CD14-positive monocyte (primary cell): ENCODE results near the gene MBD5. TPM values are rescaled to one million over a fixed set of nuclear protein-coding genes. Genes with fewer than 3 reads are reported as not detected.

Experiments used
- DNase-seq, 3 donors: peaks; one replicate each; pipeline ENCODE4 v3.0.0-alpha.2; 2011 to 2022
- H2AFZ ChIP-seq: 2 replicates; pipeline ENCODE4 v1.6.0; 2012; ENCODE audit warnings: mild to moderate bottlenecking, low read depth, low read length, inconsistent platforms; ENCODE audit not compliant: insufficient read depth, poor library complexity, severe bottlenecking
- H3K27ac ChIP-seq, 2 donors: 1 replicate in 1 of 2; 2 replicates in 1 of 2; pipeline ENCODE4 v1.5.1; 2012 to 2013; ENCODE audit warnings: low read length in 2 of 2, control low read depth in 1 of 2, inconsistent platforms in 1 of 2, low read depth in 1 of 2, mild to moderate bottlenecking in 1 of 2
- H3K27me3 ChIP-seq, 2 donors: one replicate each; pipeline versions ENCODE4 v1.6.0 to v1.6.1; 2011 to 2013; ENCODE audit warnings: low read length in 2 of 2; ENCODE audit not compliant: control insufficient read depth in 2 of 2, insufficient read depth in 2 of 2
- H3K36me3 ChIP-seq, 2 donors: replicated peaks in 1 of 2; 1 replicate in 1 of 2; 2 replicates in 1 of 2; pipeline versions ENCODE4 v1.5.1 to v1.6.1; 2012 to 2013; ENCODE audit warnings: low read length in 2 of 2, control low read depth in 1 of 2, inconsistent platforms in 1 of 2, mild to moderate bottlenecking in 1 of 2; ENCODE audit not compliant: insufficient read depth in 2 of 2, control insufficient read depth in 1 of 2
- H3K4me1 ChIP-seq, 2 donors: 1 replicate in 1 of 2; 2 replicates in 1 of 2; pipeline versions ENCODE4 v1.5.1 to v1.6.1; 2012 to 2013; ENCODE audit warnings: low read length in 2 of 2, control low read depth in 1 of 2, inconsistent platforms in 1 of 2, mild to moderate bottlenecking in 1 of 2, moderate library complexity in 1 of 2; ENCODE audit not compliant: insufficient read depth in 2 of 2, control insufficient read depth in 1 of 2
- H3K4me2 ChIP-seq: replicated peaks from 2 replicates; pipeline ENCODE3; 2012; ENCODE audit warnings: low read length, moderate library complexity, mild to moderate bottlenecking; ENCODE audit not compliant: poor library complexity, severe bottlenecking; ENCODE audit errors: extremely low read depth
- H3K4me3 ChIP-seq, 3 experiments: fragments of 200-600 bp in 1 of 3; sonication (generic) in 1 of 3; replicated peaks in 1 of 3; 1 replicate in 2 of 3; 2 replicates in 1 of 3; pipeline ENCODE4 v1.5.1; 2011 to 2013; ENCODE audit warnings: low read length in 3 of 3, mild to moderate bottlenecking in 3 of 3, control low read depth in 2 of 3, low read depth in 2 of 3, inconsistent platforms in 1 of 3, moderate library complexity in 1 of 3
- H3K79me2 ChIP-seq: 2 replicates; pipeline ENCODE4 v1.6.0; 2012; ENCODE audit warnings: mild to moderate bottlenecking, control low read depth, inconsistent platforms, low read length, moderate library complexity; ENCODE audit not compliant: insufficient read depth
- H3K9ac ChIP-seq: 2 replicates; pipeline ENCODE4 v1.6.0; 2017; ENCODE audit warnings: low read length, mild to moderate bottlenecking; ENCODE audit not compliant: insufficient read depth, poor library complexity, severe bottlenecking
- H3K9me3 ChIP-seq, 2 donors: replicated peaks in 1 of 2; 1 replicate in 1 of 2; 2 replicates in 1 of 2; pipeline versions ENCODE4 v1.5.1 to v1.6.1; 2012 to 2013; ENCODE audit warnings: low read length in 2 of 2, control low read depth in 1 of 2; ENCODE audit not compliant: control insufficient read depth in 1 of 2, insufficient read depth in 1 of 2
- H4K20me1 ChIP-seq: 2 replicates; pipeline ENCODE4 v1.6.0; 2012; ENCODE audit warnings: mild to moderate bottlenecking, low read length, control low read depth, moderate library complexity; ENCODE audit not compliant: insufficient read depth
- H3K27ac Mint-ChIP-seq, 7 donors: one replicate each; pipeline ENCODE4 v1.8.0; 2020; ENCODE audit warnings: mild to moderate bottlenecking in 7 of 7, mixed read lengths in 7 of 7, moderate library complexity in 6 of 7, inconsistent platforms in 2 of 7
- H3K27me3 Mint-ChIP-seq, 3 donors: one replicate each; pipeline ENCODE4 v1.8.0; 2021 to 2022; ENCODE audit warnings: low read depth in 3 of 3, mild to moderate bottlenecking in 3 of 3, mixed read lengths in 3 of 3, moderate library complexity in 3 of 3, inconsistent platforms in 1 of 3
- H3K36me3 Mint-ChIP-seq, 2 donors: one replicate each; pipeline ENCODE4 v1.8.0; 2020; ENCODE audit warnings: mixed read lengths in 2 of 2, inconsistent platforms in 1 of 2, mild to moderate bottlenecking in 1 of 2
- H3K4me1 Mint-ChIP-seq: one replicate; pipeline ENCODE4 v1.8.0; 2020; ENCODE audit warnings: mild to moderate bottlenecking, mixed read lengths
- H3K4me3 Mint-ChIP-seq, 2 donors: one replicate each; pipeline ENCODE4 v1.8.0; 2020; ENCODE audit warnings: mild to moderate bottlenecking in 2 of 2, mixed read lengths in 2 of 2, moderate library complexity in 1 of 2
- H3K9me3 Mint-ChIP-seq, 7 donors: one replicate each; pipeline ENCODE4 v1.8.0; 2020 to 2022; ENCODE audit warnings: mixed read lengths in 7 of 7, mild to moderate bottlenecking in 6 of 7, moderate library complexity in 6 of 7, inconsistent platforms in 2 of 7
- CTCF ChIP-seq: fragments of 200-600 bp; IDR thresholded peaks from one replicate; pipeline ENCODE4 v1.8.0; 2022; ENCODE audit warnings: antibody characterized with exemption, mild to moderate bottlenecking
- intact Hi-C, 2 donors: fragments of 100-400 bp; cut with micrococcal nuclease; formaldehyde crosslinking; loops; one replicate each; pipeline versions ENCODE4 v1.15.0 to v1.15.1; 2023
- polyA plus RNA-seq, 3 donors: library from polyadenylated mRNA; depleted of rRNA in 1 of 3; unstranded in 2 of 3; stranded (reverse) in 1 of 3; fragments of 300-500 nt in 2 of 3; fragments of >200 nt in 1 of 3; fragmentation: Illumina TruSeq in 2 of 3; gene quantifications; 1 replicate in 2 of 3; 2 replicates in 1 of 3; pipeline ENCODE4 v1.2.3, GENCODE V29; 2012 to 2021

Gene MBD5
- polyA plus RNA-seq, 3 donors = 2.3 to 5.7 (median 3.5) TPM

DNA sequence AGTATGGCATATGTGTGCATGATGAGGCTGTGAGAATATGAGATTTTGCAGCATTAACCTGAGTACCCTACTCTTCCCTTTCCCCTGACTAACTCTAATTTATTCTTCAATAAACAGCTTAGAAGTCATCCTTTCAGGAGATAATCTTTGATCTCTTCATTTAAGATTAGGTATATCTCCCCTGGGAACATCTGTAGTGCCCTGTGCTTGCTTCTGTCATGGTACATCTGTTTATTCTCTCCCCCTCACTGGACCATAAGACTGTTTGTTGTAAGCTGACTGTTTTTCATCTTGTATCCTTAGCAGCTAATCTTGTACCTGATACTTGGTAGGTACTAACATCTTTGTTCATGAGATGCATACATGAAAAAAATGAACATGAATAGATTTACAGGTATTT, 83.1 kb downstream of the MBD5 start:
- H3K4me3 ChIP-seq = no peak overlapping the region
- no peaks in the 10 kb centered on the region for H3K27me3 ChIP-seq
- H3K36me3 ChIP-seq = no peaks in the 10 kb centered on the region
- DNase-seq = no peak
- no peaks in the 10 kb centered on the region for H4K20me1 ChIP-seq
- Mint-ChIP-seq H3K36me3 (peaks cover 4 to 8% of the 10 kb centered on the region in 2 donors), H3K4me3 (no peak overlapping the region), H3K27me3 (no peaks in the 10 kb centered on the region), H3K4me1 (no peaks in the 10 kb centered on the region), H3K9me3 (peaks cover 0 to 3% (median 0%) of the 10 kb centered on the region in 7 donors), H3K27ac (no peak overlapping the region)
- H3K4me2 ChIP-seq = no peak overlapping the region
- intact Hi-C loops = no loop called here
- H2AFZ ChIP-seq = no peak overlapping the region
- TF ChIP-seq CTCF = no peak
- no peaks in the 10 kb centered on the region for H3K4me1 ChIP-seq
- no peaks in the 10 kb centered on the region for H3K79me2 ChIP-seq
- no peak overlapping the region for H3K9ac ChIP-seq
- no peaks in the 10 kb centered on the region for H3K9me3 ChIP-seq
- no peak overlapping the region for H3K27ac ChIP-seq

- peaks cover 4 to 8% of the 10 kb centered on the region in 2 donors for H3K36me3 Mint-ChIP-seq
- H3K9me3 ChIP-seq = no peaks in the 10 kb centered on the region
- intact Hi-C loops = no loop called here
Measured at GRCh38 chr2:148106331-148106730, 85.4 kb downstream of the MBD5 start.

More at GRCh38 chr2:148106331-148106730, 85.4 kb downstream of the MBD5 start:
- no peaks in the 10 kb centered on the region for H3K27me3 ChIP-seq
- no peak overlapping the region for H3K27ac ChIP-seq
- Mint-ChIP-seq H3K4me1 (peaks cover 2% of the 10 kb centered on the region), H3K27ac (no peak overlapping the region), H3K27me3 (no peaks in the 10 kb centered on the region), H3K4me3 (no peak overlapping the region), H3K9me3 (peaks cover 0 to 3% (median 0%) of the 10 kb centered on the region in 7 donors)
- H3K9ac ChIP-seq = no peak overlapping the region
- no peaks in the 10 kb centered on the region for H4K20me1 ChIP-seq
- no peaks in the 10 kb centered on the region for H3K36me3 ChIP-seq
- H3K4me3 ChIP-seq = no peak overlapping the region
- DNase-seq = no peak
- H3K4me1 ChIP-seq = no peaks in the 10 kb centered on the region
- no peak overlapping the region for H2AFZ ChIP-seq
- no peak for TF ChIP-seq CTCF
- no peaks in the 10 kb centered on the region for H3K79me2 ChIP-seq
- no peak overlapping the region for H3K4me2 ChIP-seq
